PFSK-1 (cell line): ENCODE data around the gene SORT1.

Experiments
- FOXP2 ChIP-seq: optimal IDR thresholded peaks from 2 replicates; pipeline ENCODE3; 2011; ENCODE audit warnings: borderline replicate concordance, control low read depth, inconsistent platforms; ENCODE audit not compliant: insufficient read depth; ENCODE audit errors: extremely low read length, extremely low read depth
- POLR2AphosphoS5 ChIP-seq: IDR thresholded peaks from 2 replicates; pipeline ENCODE4 v1.6.1; 2012; ENCODE audit warnings: low read depth, mild to moderate bottlenecking, control low read depth, low read length, moderate library complexity
- SIN3A ChIP-seq: IDR thresholded peaks from 2 replicates; pipeline ENCODE4 v1.6.1; 2012; ENCODE audit warnings: mild to moderate bottlenecking, low read length, moderate library complexity, borderline replicate concordance; ENCODE audit not compliant: insufficient read depth
- TAF1 ChIP-seq: IDR thresholded peaks from 2 replicates; pipeline ENCODE4 v1.6.1; 2012; ENCODE audit warnings: low read length, control low read depth, borderline replicate concordance; ENCODE audit not compliant: insufficient read depth
- TF ChIP-seq, protein P1 (sequence below), 2 experiments: IDR thresholded peaks; 2 replicates each; pipeline versions ENCODE4 v1.6.1 to v1.8.0; 2011 to 2012; ENCODE audit warnings: low read depth in 2 of 2, low read length in 2 of 2, control low read depth in 1 of 2, inconsistent platforms in 1 of 2, mild to moderate bottlenecking in 1 of 2, moderate library complexity in 1 of 2; ENCODE audit not compliant: insufficient read depth in 1 of 2

The SORT1 gene

GRCh38 chr1:109261006-109261405 is 136.7 kb downstream of the SORT1 start:
- TF ChIP-seq POLR2AphosphoS5: no peak
- no peak for TF ChIP-seq TAF1
- TF ChIP-seq, protein P1, sequence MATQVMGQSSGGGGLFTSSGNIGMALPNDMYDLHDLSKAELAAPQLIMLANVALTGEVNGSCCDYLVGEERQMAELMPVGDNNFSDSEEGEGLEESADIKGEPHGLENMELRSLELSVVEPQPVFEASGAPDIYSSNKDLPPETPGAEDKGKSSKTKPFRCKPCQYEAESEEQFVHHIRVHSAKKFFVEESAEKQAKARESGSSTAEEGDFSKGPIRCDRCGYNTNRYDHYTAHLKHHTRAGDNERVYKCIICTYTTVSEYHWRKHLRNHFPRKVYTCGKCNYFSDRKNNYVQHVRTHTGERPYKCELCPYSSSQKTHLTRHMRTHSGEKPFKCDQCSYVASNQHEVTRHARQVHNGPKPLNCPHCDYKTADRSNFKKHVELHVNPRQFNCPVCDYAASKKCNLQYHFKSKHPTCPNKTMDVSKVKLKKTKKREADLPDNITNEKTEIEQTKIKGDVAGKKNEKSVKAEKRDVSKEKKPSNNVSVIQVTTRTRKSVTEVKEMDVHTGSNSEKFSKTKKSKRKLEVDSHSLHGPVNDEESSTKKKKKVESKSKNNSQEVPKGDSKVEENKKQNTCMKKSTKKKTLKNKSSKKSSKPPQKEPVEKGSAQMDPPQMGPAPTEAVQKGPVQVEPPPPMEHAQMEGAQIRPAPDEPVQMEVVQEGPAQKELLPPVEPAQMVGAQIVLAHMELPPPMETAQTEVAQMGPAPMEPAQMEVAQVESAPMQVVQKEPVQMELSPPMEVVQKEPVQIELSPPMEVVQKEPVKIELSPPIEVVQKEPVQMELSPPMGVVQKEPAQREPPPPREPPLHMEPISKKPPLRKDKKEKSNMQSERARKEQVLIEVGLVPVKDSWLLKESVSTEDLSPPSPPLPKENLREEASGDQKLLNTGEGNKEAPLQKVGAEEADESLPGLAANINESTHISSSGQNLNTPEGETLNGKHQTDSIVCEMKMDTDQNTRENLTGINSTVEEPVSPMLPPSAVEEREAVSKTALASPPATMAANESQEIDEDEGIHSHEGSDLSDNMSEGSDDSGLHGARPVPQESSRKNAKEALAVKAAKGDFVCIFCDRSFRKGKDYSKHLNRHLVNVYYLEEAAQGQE (IDR thresholded peaks at IDR 0.05; ENCODE audit: insufficient read depth in 1 of 2, low read depth in 2 of 2, low read length in 2 of 2): no peak
- TF ChIP-seq FOXP2: no peak
- TF ChIP-seq SIN3A: no peak

- TF ChIP-seq TAF1: no peak
- TF ChIP-seq SIN3A: no peak
- TF ChIP-seq, protein P1 (IDR thresholded peaks at IDR 0.05; ENCODE audit: insufficient read depth in 1 of 2, low read depth in 2 of 2, low read length in 2 of 2): no peak
- no peak for TF ChIP-seq FOXP2
- no peak for TF ChIP-seq POLR2AphosphoS5
These were observed 137.8 kb downstream of the SORT1 start for GRCh38 chr1:109259674-109260557.
